H54 (cell line): ENCODE results near the gene AFG1L.
"Not testable (repeated sequence)": the region's sequence is repeated elsewhere in the genome, so short reads cannot be mapped to it uniquely, and the experiment has no call there.

Source experiments
- DNase-seq: peaks from one replicate; pipeline ENCODE4 v3.0.0; 2011; ENCODE audit warnings: low spot score, mixed read lengths; ENCODE audit not compliant: insufficient read length
- FAIRE-seq: peaks from 3 replicates; lab custom pipeline; 2011; peaks lifted over from hg19 to GRCh38; lab: Jason Lieb, UNC
- POLR2A ChIP-seq: IDR thresholded peaks from 2 replicates; pipeline ENCODE4 v1.6.1; 2011; ENCODE audit warnings: low read depth, mild to moderate bottlenecking, low read length

Gene AFG1L

GRCh38 chr6:108501559-108501958, 206.7 kb downstream of the AFG1L start:
- FAIRE-seq, result no peak
- no peak for DNase-seq
- TF ChIP-seq POLR2A, result no peak

- DNase-seq, result no peak
- no peak for FAIRE-seq
- no peak for TF ChIP-seq POLR2A
Observed at GRCh38 chr6:108502832-108503231, 208.0 kb downstream of the AFG1L start.

- FAIRE-seq, result no peak
- no peak for DNase-seq
- TF ChIP-seq POLR2A, result no peak
Observed at GRCh38 chr6:108507316-108507715, 212.5 kb downstream of the AFG1L start.

- FAIRE-seq, result no peak
- no peak for DNase-seq
- no peak for TF ChIP-seq POLR2A
Observed at GRCh38 chr6:108510461-108511319, 215.8 kb downstream of the AFG1L start.

GRCh38 chr6:108518714-108519576, 224.1 kb downstream of the AFG1L start:
- TF ChIP-seq POLR2A, result no peak
- FAIRE-seq (no peak), DNase-seq (peak; percentile 15)

- DNase-seq (no peak), FAIRE-seq (no peak)
- TF ChIP-seq POLR2A, result no peak
Observed at GRCh38 chr6:108521616-108522107, 226.8 kb downstream of the AFG1L start.

- TF ChIP-seq POLR2A, result no peak
- DNase-seq, result no peak
Observed at GRCh38 chr6:108523697-108524096, 228.8 kb downstream of the AFG1L start.

GRCh38 chr6:108524528-108525248, 229.8 kb downstream of the AFG1L start:
- TF ChIP-seq POLR2A, result no peak
- DNase-seq, result no peak
- FAIRE-seq, result no peak

More at GRCh38 chr6:108523697-108524096, 228.8 kb downstream of the AFG1L start:
- no peak for FAIRE-seq

GRCh38 chr6:108526739-108527174, 231.9 kb downstream of the AFG1L start:
- peak; percentile 14 for DNase-seq
- peak; percentile 38 for FAIRE-seq
- TF ChIP-seq POLR2A, result no peak

GRCh38 chr6:108528878-108529277, 234.0 kb downstream of the AFG1L start:
- DNase-seq (no peak), FAIRE-seq (no peak)
- no peak for TF ChIP-seq POLR2A

GRCh38 chr6:108531332-108531731, 236.5 kb downstream of the AFG1L start:
- no peak for TF ChIP-seq POLR2A
- DNase-seq (no peak), FAIRE-seq (no peak)

- DNase-seq, result no peak
- TF ChIP-seq POLR2A, result no peak
- FAIRE-seq, result no peak
Observed at GRCh38 chr6:108535114-108535742, 240.4 kb downstream of the AFG1L start.

- DNase-seq, result not testable (repeated sequence)
Observed at GRCh38 chr6:108535920-108536535, 241.2 kb downstream of the AFG1L start.

More at GRCh38 chr6:108535920-108536535, 241.2 kb downstream of the AFG1L start:
- FAIRE-seq, result not testable (repeated sequence)
